Measurements from ENCODE around the gene PRCD.

GRCh38 chr17:76497979-76498875 is 41.6 kb upstream of the PRCD start:
- TF ChIP-seq POLR2A (IDR thresholded peaks at IDR 0.05; ENCODE audit: low read length): no peak
- TF ChIP-seq GATA1 (IDR thresholded peaks at IDR 0.05; ENCODE audit: low read depth, low read length): no peak

All from erythroblast (primary cell).